WI38 (cell line): ENCODE results near the gene IBA57.

Experiments
- H3K4me3 ChIP-seq: 2 replicates; pipeline ENCODE4 v1.5.1; 2011; ENCODE audit warnings: low read depth, mild to moderate bottlenecking, control low read depth, low read length
- CTCF ChIP-seq: IDR thresholded peaks from 2 replicates; pipeline ENCODE4 v1.5.1; 2012; ENCODE audit warnings: low read depth, mild to moderate bottlenecking, control low read depth, low read length

IBA57 gene

GRCh38 chr1:228213917-228214808, 48.6 kb downstream of the IBA57 start:
- H3K4me3 ChIP-seq: peak overlapping the region; percentile 53
- no peak for TF ChIP-seq CTCF

- no peak for TF ChIP-seq CTCF
- H3K4me3 ChIP-seq: no peak overlapping the region
Observed at GRCh38 chr1:228214921-228215662, 49.5 kb downstream of the IBA57 start.

GRCh38 chr1:228215663-228216116, 50.1 kb downstream of the IBA57 start:
- TF ChIP-seq CTCF: no peak
- H3K4me3 ChIP-seq: no peak overlapping the region

GRCh38 chr1:228216371-228217320, 51.0 kb downstream of the IBA57 start:
- TF ChIP-seq CTCF: no peak

GRCh38 chr1:228217551-228218344, 52.1 kb downstream of the IBA57 start:
- no peak overlapping the region for H3K4me3 ChIP-seq
- TF ChIP-seq CTCF: no peak

More at GRCh38 chr1:228216371-228217320, 51.0 kb downstream of the IBA57 start:
- H3K4me3 ChIP-seq: no peak overlapping the region

GRCh38 chr1:228218513-228219244, 53.1 kb downstream of the IBA57 start:
- no peak overlapping the region for H3K4me3 ChIP-seq

More at GRCh38 chr1:228218513-228219244, 53.1 kb downstream of the IBA57 start:
- no peak for TF ChIP-seq CTCF
